SK-N-SH (cell line): ENCODE measurements around the gene WDR82. TPM values are rescaled to one million over a fixed set of nuclear protein-coding genes. Genes with fewer than 3 reads are reported as not detected.
"Not testable (repeated sequence)": the region's sequence is repeated elsewhere in the genome, so short reads cannot be mapped to it uniquely, and the experiment has no call there.

Experiments used
- CTCF ChIA-PET: fragments of 300-600, 350-600 bp; formaldehyde crosslinking; extraction: SDS; loops from one replicate; lab custom pipeline; 2021; lab: Yijun Ruan, JAX
- POLR2A ChIA-PET: fragments of 350-600 bp; sonication (Branson Sonifier 250); formaldehyde crosslinking; extraction: SDS; loops from one replicate; lab custom pipeline; 2020; ENCODE audit warnings: antibody characterized with exemption, inconsistent platforms; lab: Yijun Ruan, JAX
- DNase-seq: peaks from one replicate; pipeline ENCODE4 v3.0.0; 2012
- H2AFZ ChIP-seq: fragments of 200-600 bp; sonication (generic); 2 replicates; pipeline ENCODE4 v1.8.1; 2016; ENCODE audit warnings: antibody characterized with exemption, mild to moderate bottlenecking, low read depth
- H3F3A ChIP-seq: fragments of 200-600 bp; sonication (generic); replicated peaks from 2 replicates; pipeline ENCODE3; 2016; ENCODE audit warnings: antibody characterized with exemption, mild to moderate bottlenecking; ENCODE audit not compliant: insufficient read depth
- H3K27ac ChIP-seq, 2 experiments: fragments of 200-500 bp in 1 of 2; fragments of 200-600 bp in 1 of 2; sonication (Bioruptor generic) in 1 of 2; sonication (generic), shearing (Covaris generic) in 1 of 2; 2 replicates each; pipeline versions ENCODE4 v1.5.1 to v1.6.1; 2014 to 2016; ENCODE audit warnings: low read depth in 2 of 2, inconsistent platforms in 1 of 2, low read length in 1 of 2, mild to moderate bottlenecking in 1 of 2, mixed read lengths in 1 of 2
- H3K27me3 ChIP-seq: fragments of 200-600 bp; sonication (generic), shearing (Covaris generic); 2 replicates; pipeline ENCODE4 v1.6.1; 2016; ENCODE audit warnings: mixed run types; ENCODE audit not compliant: insufficient read depth
- H3K36me3 ChIP-seq, 2 experiments: fragments of 200-500 bp in 1 of 2; fragments of 200-600 bp in 1 of 2; sonication (Bioruptor generic) in 1 of 2; sonication (generic) in 1 of 2; replicated peaks in 1 of 2; 2 replicates each; pipeline versions ENCODE3 to v1.5.1; 2014 to 2016; ENCODE audit warnings: low read length in 1 of 2, mild to moderate bottlenecking in 1 of 2; ENCODE audit not compliant: insufficient read depth in 2 of 2, control insufficient read depth in 1 of 2
- H3K4me1 ChIP-seq, 2 experiments: fragments of 200-500 bp in 1 of 2; fragments of 200-600 bp in 1 of 2; sonication (Bioruptor generic) in 1 of 2; sonication (generic), shearing (Covaris generic) in 1 of 2; 2 replicates each; pipeline versions ENCODE4 v1.5.1 to v1.6.1; 2014 to 2016; ENCODE audit warnings: low read depth in 1 of 2, low read length in 1 of 2, mixed run types in 1 of 2; ENCODE audit not compliant: insufficient read depth in 2 of 2, control insufficient read depth in 1 of 2
- H3K4me2 ChIP-seq: fragments of 200-600 bp; sonication (generic), shearing (Covaris generic); 2 replicates; pipeline ENCODE4 v1.6.1; 2017; ENCODE audit warnings: mixed run types
- H3K4me3 ChIP-seq, 2 experiments: fragments of 200-500 bp in 1 of 2; fragments of 200-600 bp in 1 of 2; sonication (Bioruptor generic) in 1 of 2; sonication (generic), shearing (Covaris generic) in 1 of 2; 2 replicates each; pipeline versions ENCODE4 v1.5.1 to v1.8.1; 2014 to 2016; ENCODE audit warnings: low read depth in 2 of 2, inconsistent platforms in 1 of 2, low read length in 1 of 2, mild to moderate bottlenecking in 1 of 2, mixed read lengths in 1 of 2, moderate library complexity in 1 of 2
- H3K79me2 ChIP-seq: fragments of 200-600 bp; sonication (generic); 2 replicates; pipeline ENCODE4 v1.8.1; 2017; ENCODE audit warnings: mild to moderate bottlenecking; ENCODE audit not compliant: insufficient read depth
- H3K9ac ChIP-seq: fragments of 200-600 bp; sonication (generic); 2 replicates; pipeline ENCODE4 v1.6.1; 2017; ENCODE audit warnings: mixed run types
- H3K9me2 ChIP-seq: fragments of 200-600 bp; sonication (generic); 2 replicates; pipeline ENCODE4 v1.6.1; 2017; ENCODE audit warnings: mixed run types
- H3K9me3 ChIP-seq: fragments of 200-600 bp; sonication (generic); 2 replicates; pipeline ENCODE4 v1.6.1; 2017; ENCODE audit warnings: mixed run types, mild to moderate bottlenecking, moderate library complexity
- H4K20me1 ChIP-seq: fragments of 200-600 bp; sonication (generic); 2 replicates; pipeline ENCODE4 v1.6.1; 2017; ENCODE audit warnings: mild to moderate bottlenecking, mixed run types; ENCODE audit not compliant: insufficient read depth
- CHD2 ChIP-seq: fragments of 150-350 bp; IDR thresholded peaks from 2 replicates; pipeline ENCODE4 v1.6.1; 2018; ENCODE audit warnings: low read length; ENCODE audit not compliant: partially characterized antibody
- EP300 ChIP-seq, 2 experiments: IDR thresholded peaks; 2 replicates each; pipeline versions ENCODE4 v1.4.0 to v1.6.1; 2012; ENCODE audit warnings: borderline replicate concordance in 1 of 2, low read depth in 1 of 2, low read length in 1 of 2
- FOSL2 ChIP-seq: IDR thresholded peaks from 2 replicates; pipeline ENCODE4 v1.4.0; 2012; ENCODE audit warnings: low read depth, mild to moderate bottlenecking, moderate library complexity, borderline replicate concordance
- JUND ChIP-seq: IDR thresholded peaks from 2 replicates; pipeline ENCODE4 v1.4.0; 2012
- MAX ChIP-seq: IDR thresholded peaks from 2 replicates; pipeline ENCODE4 v1.4.0; 2012; ENCODE audit warnings: low read depth
- MEF2A ChIP-seq: IDR thresholded peaks from 2 replicates; pipeline ENCODE4 v1.4.0; 2012; ENCODE audit warnings: low read depth, borderline replicate concordance
- NRF1 ChIP-seq: IDR thresholded peaks from 2 replicates; pipeline ENCODE4 v1.6.1; 2012; ENCODE audit warnings: low read depth, mild to moderate bottlenecking, low read length
- RAD21 ChIP-seq: IDR thresholded peaks from 2 replicates; pipeline ENCODE4 v1.6.1; 2012; ENCODE audit warnings: mild to moderate bottlenecking, low read length
- REST ChIP-seq: IDR thresholded peaks from 2 replicates; pipeline ENCODE4 v1.6.1; 2012; ENCODE audit warnings: mild to moderate bottlenecking, low read depth, low read length, moderate library complexity
- RFX5 ChIP-seq: IDR thresholded peaks from 2 replicates; pipeline ENCODE4 v1.6.1; 2012; ENCODE audit warnings: mild to moderate bottlenecking, improper control_type of control experiment, low read length
- RXRA ChIP-seq: IDR thresholded peaks from 2 replicates; pipeline ENCODE4 v1.4.0; 2012; ENCODE audit warnings: low read depth, mild to moderate bottlenecking, borderline replicate concordance
- SIN3A ChIP-seq: IDR thresholded peaks from 2 replicates; pipeline ENCODE4 v1.6.1; 2012; ENCODE audit warnings: low read depth, mild to moderate bottlenecking, low read length, moderate library complexity, borderline replicate concordance
- WGBS: methylation state at CpG from one replicate; pipeline ENCODE4 v1.1.6; 2017; ENCODE audit warnings: low lambda C conversion rate; 5-methylcytosine and 5-hydroxymethylcytosine counted together
- polyA plus RNA-seq, 3 experiments: library from polyadenylated mRNA; depleted of rRNA; stranded (reverse); fragments of >200 nt; gene quantifications; 2 replicates each; pipeline ENCODE4 v1.2.3, GENCODE V29; 2012
- TF ChIP-seq, protein P1 (sequence below): IDR thresholded peaks from 2 replicates; pipeline ENCODE4 v1.4.0; 2012; ENCODE audit warnings: low read depth, borderline replicate concordance

The WDR82 gene
- polyA plus RNA-seq, 1 of the 3 experiments (the other 2 are of a cell fraction): 41.2 TPM

DNA sequence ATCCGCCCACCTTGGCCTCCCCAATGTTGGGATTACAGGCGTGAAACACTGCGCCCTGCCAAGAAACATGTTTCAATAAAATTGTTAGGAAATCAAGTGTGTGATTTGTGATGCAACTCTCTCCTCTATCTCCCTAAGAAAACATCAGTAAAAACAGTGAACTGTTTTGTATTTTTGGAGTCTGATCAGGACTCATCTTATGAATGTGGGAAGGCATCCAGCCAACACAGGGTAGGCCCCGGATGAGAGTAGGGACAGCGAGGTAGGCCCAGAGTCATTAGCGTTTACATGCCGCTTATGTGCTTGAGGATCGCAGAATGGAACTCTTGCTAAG is 8.3 kb upstream of the WDR82 start:
- Histone ChIP-seq H4K20me1 (no peaks in the 10 kb centered on the region), H3K9me2 (no peaks in the 10 kb centered on the region), H3K9me3 (no peaks in the 10 kb centered on the region), H3K4me2 (peak overlapping the region; percentile 94), H2AFZ (no peak overlapping the region), H3K27ac (peak overlapping the region; percentile 97 to 99; a peak in 2 of 4 replicates), H3K79me2 (peaks cover 27% of the 10 kb centered on the region; the same call in 1 of the 2 replicates), H3K36me3 (peaks cover 0 to 4% of the 10 kb centered on the region in 2 experiments), H3K9ac (peak overlapping the region; percentile 98), H3K4me1 (peaks cover 0 to 23% of the 10 kb centered on the region in 2 experiments; a peak in 2 of 4 replicates), H3F3A (peaks cover 26% of the 10 kb centered on the region), H3K4me3 (peak overlapping the region; percentile 63 to 81), H3K27me3 (no peaks in the 10 kb centered on the region)
- ChIA-PET CTCF (interaction anchor here (1.6 to 16.0 kb wide), 2 partner anchors 10 to 56 kb away, joined by 5 to 504 read pairs; no protein-coding TSS in a partner anchor), POLR2A (interaction anchor here (0.6 to 3.0 kb wide), 6 partner anchors 8 to 291 kb away, joined by 3 to 27 read pairs (median 4); partner anchors contain the start of genes RPL29 and WDR82)
- TF ChIP-seq FOSL2: no peak
- TF ChIP-seq SIN3A: no peak
- no peak for TF ChIP-seq RXRA
- no peak for TF ChIP-seq NRF1
- TF ChIP-seq MEF2A: no peak
- no peak for TF ChIP-seq RAD21
- TF ChIP-seq CHD2: no peak
- 77% methylated on average over 8 of the region's 8 CpGs for WGBS
- DNase-seq: no peak

- H3K4me2 ChIP-seq, DNase-seq, H3K9me2 ChIP-seq, POLR2A ChIA-PET, H3K4me3 ChIP-seq, H3K27ac ChIP-seq, H4K20me1 ChIP-seq, H3K9me3 ChIP-seq, H2AFZ ChIP-seq, H3K9ac ChIP-seq, H3K27me3 ChIP-seq, H3K36me3 ChIP-seq: not testable (repeated sequence)
- Histone ChIP-seq H3K79me2 (peaks cover 27% of the 10 kb centered on the region; the same call in 1 of the 2 replicates), H3F3A (peaks cover 25% of the 10 kb centered on the region), H3K4me1 (peaks cover 0 to 30% of the 10 kb centered on the region in 2 experiments; a peak in 3 of 4 replicates)
- 86% methylated on average over 4 of the region's 4 CpGs for WGBS
- CTCF ChIA-PET: interaction anchor here (0.6 to 2.1 kb wide), 6 partner anchors 14 to 163 kb away, joined by 3 to 6 read pairs (median 4); no protein-coding TSS in a partner anchor
These were observed 5.6 kb upstream of the WDR82 start for GRCh38 chr3:52284051-52284450.

GRCh38 chr3:52283306-52283705 is 4.9 kb upstream of the WDR82 start:
- no peaks in the 10 kb centered on the region for H3K9me3 ChIP-seq
- H3K9ac ChIP-seq: no peak overlapping the region
- H3K27ac ChIP-seq: no peak overlapping the region; a peak in 1 of 4 replicates
- H3K27me3 ChIP-seq: no peaks in the 10 kb centered on the region
- no peak overlapping the region for H3K4me2 ChIP-seq
- WGBS: 100% methylated on average over 1 of the region's 1 CpG
- no peaks in the 10 kb centered on the region for H4K20me1 ChIP-seq
- peaks cover 0 to 23% of the 10 kb centered on the region in 2 experiments; a peak in 3 of 4 replicates for H3K4me1 ChIP-seq
- peaks cover 22% of the 10 kb centered on the region for H3F3A ChIP-seq
- no peaks in the 10 kb centered on the region for H3K9me2 ChIP-seq
- no peak for DNase-seq
- peaks cover 23% of the 10 kb centered on the region; the same call in 1 of the 2 replicates for H3K79me2 ChIP-seq
- ChIA-PET POLR2A (no interaction called here), CTCF (interaction anchor here (0.6 to 2.1 kb wide), 7 partner anchors 17 to 163 kb away, joined by 3 to 8 read pairs (median 3); no protein-coding TSS in a partner anchor)
- no peaks in the 10 kb centered on the region for H3K36me3 ChIP-seq
- no peak overlapping the region for H2AFZ ChIP-seq
- TF ChIP-seq MAX (no peak), REST (no peak), JUND (no peak), EP300 (IDR thresholded peaks at IDR 0.05; ENCODE audit: borderline replicate concordance in 1 of 2, low read depth in 1 of 2, low read length in 1 of 2) (no peak), RFX5 (no peak)
- TF ChIP-seq, protein P1, sequence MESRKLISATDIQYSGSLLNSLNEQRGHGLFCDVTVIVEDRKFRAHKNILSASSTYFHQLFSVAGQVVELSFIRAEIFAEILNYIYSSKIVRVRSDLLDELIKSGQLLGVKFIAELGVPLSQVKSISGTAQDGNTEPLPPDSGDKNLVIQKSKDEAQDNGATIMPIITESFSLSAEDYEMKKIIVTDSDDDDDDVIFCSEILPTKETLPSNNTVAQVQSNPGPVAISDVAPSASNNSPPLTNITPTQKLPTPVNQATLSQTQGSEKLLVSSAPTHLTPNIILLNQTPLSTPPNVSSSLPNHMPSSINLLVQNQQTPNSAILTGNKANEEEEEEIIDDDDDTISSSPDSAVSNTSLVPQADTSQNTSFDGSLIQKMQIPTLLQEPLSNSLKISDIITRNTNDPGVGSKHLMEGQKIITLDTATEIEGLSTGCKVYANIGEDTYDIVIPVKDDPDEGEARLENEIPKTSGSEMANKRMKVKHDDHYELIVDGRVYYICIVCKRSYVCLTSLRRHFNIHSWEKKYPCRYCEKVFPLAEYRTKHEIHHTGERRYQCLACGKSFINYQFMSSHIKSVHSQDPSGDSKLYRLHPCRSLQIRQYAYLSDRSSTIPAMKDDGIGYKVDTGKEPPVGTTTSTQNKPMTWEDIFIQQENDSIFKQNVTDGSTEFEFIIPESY: no peak
- TF ChIP-seq, all 33 proteins: peak for 0
- no peak overlapping the region for H3K4me3 ChIP-seq
